AML-193 (cell line): ENCODE results near the gene EXOC6B.

Experiments used
- DNase-seq, 2 experiments: peaks; one replicate each; lab custom pipeline; 2025; lab: John Stamatoyannopoulos, UW

EXOC6B gene

GRCh38 chr2:72788756-72789155, 37.1 kb downstream of the EXOC6B start:
- no peak for DNase-seq

- DNase-seq: no peak
Measured at GRCh38 chr2:72785517-72785916, 40.3 kb downstream of the EXOC6B start.

- DNase-seq: no peak
Measured at GRCh38 chr2:72782520-72782919, 43.3 kb downstream of the EXOC6B start.

- DNase-seq: no peak
Measured at GRCh38 chr2:72781480-72781879, 44.4 kb downstream of the EXOC6B start.

GRCh38 chr2:72780477-72780876, 45.4 kb downstream of the EXOC6B start:
- DNase-seq: peak; percentile 25 to 34

- no peak for DNase-seq
Measured at GRCh38 chr2:72779495-72779894, 46.3 kb downstream of the EXOC6B start.

GRCh38 chr2:72778410-72778809, 47.4 kb downstream of the EXOC6B start:
- DNase-seq: no peak

- peak; percentile 77 to 85 for DNase-seq
Measured at GRCh38 chr2:72770879-72771461, 54.9 kb downstream of the EXOC6B start.

GRCh38 chr2:72765997-72766609, 59.7 kb downstream of the EXOC6B start:
- no peak for DNase-seq

GRCh38 chr2:72762276-72762675, 63.6 kb downstream of the EXOC6B start:
- no peak for DNase-seq

- DNase-seq: no peak
Measured at GRCh38 chr2:72759755-72760154, 66.1 kb downstream of the EXOC6B start.

GRCh38 chr2:72757177-72757775, 68.6 kb downstream of the EXOC6B start:
- no peak for DNase-seq

- no peak for DNase-seq
Measured at GRCh38 chr2:72755647-72756423, 70.0 kb downstream of the EXOC6B start.

GRCh38 chr2:72754628-72755320, 71.1 kb downstream of the EXOC6B start:
- DNase-seq: no peak

- no peak for DNase-seq
Measured at GRCh38 chr2:72750977-72751639, 74.7 kb downstream of the EXOC6B start.

- DNase-seq: no peak
Measured at GRCh38 chr2:72750466-72750865, 75.4 kb downstream of the EXOC6B start.

GRCh38 chr2:72747344-72747743, 78.5 kb downstream of the EXOC6B start:
- DNase-seq: no peak

GRCh38 chr2:72745679-72746368, 80.0 kb downstream of the EXOC6B start:
- peak; percentile 23 to 50 for DNase-seq

GRCh38 chr2:72744049-72744448, 81.8 kb downstream of the EXOC6B start:
- DNase-seq: no peak

- no peak for DNase-seq
Measured at GRCh38 chr2:72743481-72743880, 82.4 kb downstream of the EXOC6B start.

GRCh38 chr2:72738096-72738495, 87.7 kb downstream of the EXOC6B start:
- no peak for DNase-seq
